ENCODE data around the gene CYP27A1. TPM values are rescaled to one million over a fixed set of nuclear protein-coding genes. Genes with fewer than 3 reads are reported as not detected.

The CYP27A1 gene
- total RNA-seq, 1 donor from 2014 or later: 51.8 TPM

Small RNAs within 50 kb of the gene (microRNA-seq; reads per million reads assigned to microRNA genes)
- gene MIR9500: not detected

Other genes starting within 250 kb of the CYP27A1 start
- gene USP37, start 213.8 kb upstream of the CYP27A1 start, total RNA-seq: 27.3 TPM
- gene CNOT9, start 213.3 kb upstream of the CYP27A1 start, total RNA-seq: 30.4 TPM
- 9.1 TPM for gene PLCD4, start 174.2 kb upstream of the CYP27A1 start, total RNA-seq
- 32.1 TPM for gene ZNF142, start 122.5 kb upstream of the CYP27A1 start, total RNA-seq
- 26.8 TPM for gene BCS1L, start 122.5 kb upstream of the CYP27A1 start, total RNA-seq
- 25.2 TPM for gene RNF25, start 110.1 kb upstream of the CYP27A1 start, total RNA-seq
- 39.1 TPM for gene STK36, start 110.1 kb upstream of the CYP27A1 start, total RNA-seq
- gene TTLL4, start 71.3 kb upstream of the CYP27A1 start, total RNA-seq: 50.3 TPM
- gene PRKAG3, start 49.7 kb downstream of the CYP27A1 start, total RNA-seq: 0.49 TPM
- gene WNT6, start 77.7 kb downstream of the CYP27A1 start, total RNA-seq: 23.3 TPM
- gene WNT10A, start 98.7 kb downstream of the CYP27A1 start, total RNA-seq: 0.94 TPM
- gene CDK5R2, start 177.5 kb downstream of the CYP27A1 start, total RNA-seq: not detected
- gene FEV, start 203.0 kb downstream of the CYP27A1 start, total RNA-seq: not detected
- gene CRYBA2, start 211.3 kb downstream of the CYP27A1 start, total RNA-seq: not detected

Measured in sciatic nerve (tissue), 1 donor.